HG03064 (cell line): Measurements from ENCODE around the gene MKRN2OS.
A peak's percentile ranks its signal among the peaks of the same experiment; 100 is the strongest.
"Not testable (repeated sequence)": the region's sequence is repeated elsewhere in the genome, so short reads cannot be mapped to it uniquely, and the experiment has no call there.

Experiments
- ATAC-seq: cut with Tn5 transposase; IDR thresholded peaks from one replicate; pipeline ENCODE4 v1.9.1; 2021; ENCODE audit warnings: low read depth; ENCODE audit not compliant: unreplicated experiment

MKRN2OS gene

GRCh38 chr3:12566976-12567375, 21.7 kb upstream of the MKRN2OS start:
- ATAC-seq, result no peak

GRCh38 chr3:12562451-12562850, 17.2 kb upstream of the MKRN2OS start:
- ATAC-seq, result no peak

GRCh38 chr3:12561397-12561796, 16.1 kb upstream of the MKRN2OS start:
- no peak for ATAC-seq

- no peak for ATAC-seq
Observed at GRCh38 chr3:12560505-12561190, 15.3 kb upstream of the MKRN2OS start.

GRCh38 chr3:12559520-12559919, 14.2 kb upstream of the MKRN2OS start:
- no peak for ATAC-seq

- no peak for ATAC-seq
Observed at GRCh38 chr3:12558706-12559105, 13.4 kb upstream of the MKRN2OS start.

- ATAC-seq, result no peak
Observed at GRCh38 chr3:12557473-12558100, 12.3 kb upstream of the MKRN2OS start.

- peak; percentile 90 for ATAC-seq
Observed at GRCh38 chr3:12556690-12557472, 11.6 kb upstream of the MKRN2OS start, which contains the start of gene MKRN2. TSS of gene MKRN2 (plus strand) at chr3:12557087. CDS start at chr3:12557151, 64 bp downstream.

- ATAC-seq, result no peak
Observed at GRCh38 chr3:12556314-12556689, 11.0 kb upstream of the MKRN2OS start.

- ATAC-seq, result no peak
Observed at GRCh38 chr3:12553921-12554391, 8.7 kb upstream of the MKRN2OS start.

GRCh38 chr3:12549971-12550760, 4.9 kb upstream of the MKRN2OS start:
- ATAC-seq, result no peak

GRCh38 chr3:12544652-12545472, 437 bp downstream of the MKRN2OS start:
- no peak for ATAC-seq

- ATAC-seq, result not testable (repeated sequence)
Observed at GRCh38 chr3:12543497-12543896, 1.8 kb downstream of the MKRN2OS start.

- no peak for ATAC-seq
Observed at GRCh38 chr3:12541625-12542024, 3.7 kb downstream of the MKRN2OS start.

GRCh38 chr3:12536423-12536822, 8.9 kb downstream of the MKRN2OS start:
- no peak for ATAC-seq

GRCh38 chr3:12532182-12532581, 13.1 kb downstream of the MKRN2OS start:
- ATAC-seq, result no peak

- ATAC-seq, result no peak
Observed at GRCh38 chr3:12527757-12528143, 17.5 kb downstream of the MKRN2OS start.

- no peak for ATAC-seq
Observed at GRCh38 chr3:12522721-12523120, 22.6 kb downstream of the MKRN2OS start.

GRCh38 chr3:12521010-12521409, 24.3 kb downstream of the MKRN2OS start:
- ATAC-seq, result no peak
